Stomach (tissue), 19 donors: ENCODE measurements around the gene RNU1-3. TPM values are rescaled to one million over a fixed set of nuclear protein-coding genes. Genes with fewer than 3 reads are reported as not detected.
"Not testable (repeated sequence)": the region's sequence is repeated elsewhere in the genome, so short reads cannot be mapped to it uniquely, and the experiment has no call there.

Experiments
- DNase-seq, 2 donors: peaks; one replicate each; pipeline versions ENCODE4 v3.0.0 to v3.0.0-alpha.2; 2013 to 2019
- H3K27ac ChIP-seq, 5 donors: fragments of 200-600 bp in 4 of 5; sonication (generic) in 4 of 5; one replicate each; pipeline ENCODE4 v1.5.1; 2013 to 2019; ENCODE audit warnings: mild to moderate bottlenecking in 1 of 5, moderate library complexity in 1 of 5
- H3K27me3 ChIP-seq, 3 donors: fragments of 200-600 bp; sonication (generic); one replicate each; pipeline ENCODE4 v1.5.1; 2017 to 2019; ENCODE audit warnings: mixed run types in 1 of 3
- H3K36me3 ChIP-seq, 4 donors: fragments of 200-600 bp; sonication (generic); 1 replicate in 3 of 4; 2 replicates in 1 of 4; pipeline ENCODE4 v1.5.1; 2016 to 2019
- H3K4me1 ChIP-seq, 4 donors: fragments of 200-600 bp; sonication (generic); one replicate each; pipeline ENCODE4 v1.5.1; 2016 to 2019
- H3K4me3 ChIP-seq, 4 donors: fragments of 200-600 bp; sonication (generic) in 3 of 4; one replicate each; pipeline ENCODE4 v1.5.1; 2016 to 2019; ENCODE audit warnings: mild to moderate bottlenecking in 1 of 4
- H3K9me3 ChIP-seq, 4 donors: fragments of 200-600 bp; sonication (generic); one replicate each; pipeline ENCODE4 v1.5.1; 2016 to 2019
- WGBS, 5 donors: extraction: QIAGEN DNeasy Blood & Tissue Kit in 3 of 5; methylation state at CpG; one replicate each; pipeline versions ENCODE4 v1.1.5 to v1.1.7; 2013 to 2018; 5-methylcytosine and 5-hydroxymethylcytosine counted together
- intact Hi-C: fragments of 100-400 bp; cut with DNase I; formaldehyde crosslinking; loops from one replicate; pipeline ENCODE4 v1.15.1; 2023; ENCODE audit warnings: low total_unique reads
- long read RNA-seq, 10 donors: transcript quantifications; one replicate each; lab custom pipeline, GENCODE V29; 2026
- polyA plus RNA-seq, 3 donors: library from polyadenylated mRNA; stranded (reverse); fragments of 200-250 nt; gene quantifications; one replicate each; pipeline ENCODE4 v1.2.3, GENCODE V29; 2013
- total RNA-seq, 5 donors: library from RNA; depleted of rRNA; stranded (reverse); fragments of >200 nt; gene quantifications; one replicate each; pipeline versions ENCODE4 v1.1.0 to v1.2.3, GENCODE V29; 2014 to 2016
- TF ChIP-seq, protein P1 (sequence below), 7 experiments: fragments of 450-650 bp in 4 of 7; fragments of 200-600 bp in 3 of 7; sonication (generic) in 3 of 7; IDR thresholded peaks; one replicate each; pipeline ENCODE4 v1.5.1; 2016 to 2019; ENCODE audit warnings: antibody characterized with exemption in 7 of 7, control low read depth in 2 of 7, mild to moderate bottlenecking in 1 of 7
- donor health status: healthy with polysubstance abuse.
- donor health status: Bipolar disorder and iron deficiency.
- donor health status: healthy.

The RNU1-3 gene
- total RNA-seq (1,000 to 10,000 TPM in 1 of 5 donors, under 1 TPM in 4; under 0.01 to 9,966 (median under 0.01) TPM), polyA plus RNA-seq (not detected)
- long read RNA-seq, donor 1: 0 reads
- long read RNA-seq, donor 2, partial matches to known transcripts: 0 of 1 reads
- long read RNA-seq, donor 2, other reads (novel, unspliced or antisense): 0 of 1 reads
- long read RNA-seq, donor 3: 0 reads
- long read RNA-seq, donor 4: 0 reads
- long read RNA-seq, donor 5: 0 reads
- long read RNA-seq, donor 6: 0 reads
- long read RNA-seq, donor 7: 0 reads
- long read RNA-seq, donor 8: 0 reads
- long read RNA-seq, donor 9, partial matches to known transcripts: 0 of 1 reads
- long read RNA-seq, donor 9, other reads (novel, unspliced or antisense): 0 of 1 reads
- long read RNA-seq, donor 10: 0 reads

DNA sequence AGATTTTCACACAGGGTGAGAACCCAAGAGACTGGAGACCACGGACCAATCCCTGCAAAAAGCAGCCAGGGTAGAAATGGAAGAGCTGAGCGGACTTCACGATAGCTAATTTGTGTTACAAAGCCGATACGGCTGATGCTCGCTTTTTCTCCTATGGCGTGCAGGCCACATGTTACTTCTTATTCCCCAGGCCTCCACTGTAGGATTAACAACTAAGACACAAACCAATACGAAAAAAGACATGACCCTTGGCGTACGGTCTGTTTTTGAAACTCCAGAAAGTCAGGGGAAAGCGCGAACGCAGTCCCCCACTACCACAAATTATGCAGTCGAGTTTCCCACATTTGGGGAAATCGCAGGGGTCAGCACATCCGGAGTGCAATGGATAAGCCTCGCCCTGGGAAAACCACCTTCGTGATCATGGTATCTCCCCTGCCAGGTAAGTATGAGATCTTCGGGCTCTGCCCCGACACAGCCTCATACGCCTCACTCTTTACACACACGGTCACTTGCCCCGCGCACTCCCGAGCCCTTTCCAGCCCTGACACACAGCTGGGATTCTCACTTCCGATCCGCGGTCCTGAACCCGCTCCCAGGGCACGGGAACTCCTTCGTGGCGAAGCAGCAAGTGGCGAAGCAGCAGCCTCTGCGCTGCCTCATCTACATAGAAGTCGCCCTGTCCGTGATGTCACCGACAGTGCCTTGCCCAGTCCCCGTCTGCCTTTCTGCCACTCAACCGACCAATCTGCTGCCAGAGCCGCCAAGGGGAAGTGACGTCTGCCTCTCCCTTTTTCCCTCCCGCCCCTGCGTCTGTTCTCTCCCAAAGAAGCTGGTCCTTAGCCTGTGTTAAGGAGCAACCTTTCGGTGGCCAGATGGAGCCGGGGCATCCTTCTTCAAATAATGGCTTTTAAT, at the start of gene RNU1-3:
Gene RNU1-3 (minus strand): TSS at position 447 of the 912 bp plus-strand sequence.
- H3K27me3 ChIP-seq, H3K9me3 ChIP-seq, H3K27ac ChIP-seq, H3K4me1 ChIP-seq, intact Hi-C loops, DNase-seq, H3K36me3 ChIP-seq, H3K4me3 ChIP-seq: not testable (repeated sequence)
- WGBS, 5 donors: no CpG with 5 or more reads among the region's 45 CpGs

DNA sequence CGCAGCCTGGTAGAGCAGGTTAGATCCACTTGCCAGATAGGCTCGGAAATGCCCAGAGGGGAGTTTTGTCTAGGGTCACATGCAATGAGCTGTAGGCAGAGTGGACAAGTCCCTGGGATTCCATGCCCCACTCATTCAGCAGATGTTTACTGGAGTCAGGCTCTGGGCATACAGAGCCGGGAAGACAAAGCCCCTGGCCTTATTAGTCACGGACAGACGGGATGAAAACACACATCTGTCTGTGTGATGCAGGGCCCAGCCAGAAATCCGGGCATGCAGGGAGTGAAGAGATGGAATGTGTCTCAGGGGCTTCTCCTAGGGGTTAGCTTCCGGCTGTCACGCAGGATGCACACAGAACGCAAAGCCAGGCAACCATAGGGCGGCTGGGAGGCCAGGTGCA, 46.7 kb upstream of the RNU1-3 start:
- H3K27me3 ChIP-seq: peaks cover 0 to 24% (median 4%) of the 10 kb centered on the region in 3 donors
- DNase-seq, H3K4me3 ChIP-seq, intact Hi-C loops, H3K4me1 ChIP-seq, H3K27ac ChIP-seq, H3K36me3 ChIP-seq, H3K9me3 ChIP-seq: not testable (repeated sequence)
- WGBS, 5 donors: 68 to 77% (median 69%) methylated on average over 4 of the region's 10 CpGs

DNA sequence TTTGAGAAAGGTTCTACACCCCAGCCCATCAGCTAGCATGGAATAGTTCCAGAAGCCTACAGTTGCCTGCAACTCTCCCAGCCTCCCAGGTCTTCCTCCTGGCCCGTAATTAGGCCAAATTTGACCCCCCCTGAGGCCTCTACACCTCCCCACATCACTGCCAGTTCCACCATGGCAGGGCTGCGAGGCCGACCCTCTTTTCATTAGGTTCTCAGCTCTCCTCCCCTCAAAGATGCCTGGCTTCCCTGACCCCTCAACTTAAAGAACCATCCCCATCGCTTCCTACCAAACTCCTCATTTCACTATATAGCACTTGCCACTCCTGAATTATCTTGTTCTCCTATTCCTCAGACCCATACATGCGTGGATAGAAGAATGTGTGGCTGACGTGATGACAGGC, 46.2 kb upstream of the RNU1-3 start:
- H3K4me3 ChIP-seq, DNase-seq, H3K9me3 ChIP-seq, H3K27ac ChIP-seq, H3K4me1 ChIP-seq, H3K36me3 ChIP-seq, intact Hi-C loops: not testable (repeated sequence)
- H3K27me3 ChIP-seq: peaks cover 0 to 21% (median 5%) of the 10 kb centered on the region in 3 donors
- 88 to 100% (median 94%) methylated on average over 3 to 6 of the region's 6 CpGs for WGBS, 5 donors

DNA sequence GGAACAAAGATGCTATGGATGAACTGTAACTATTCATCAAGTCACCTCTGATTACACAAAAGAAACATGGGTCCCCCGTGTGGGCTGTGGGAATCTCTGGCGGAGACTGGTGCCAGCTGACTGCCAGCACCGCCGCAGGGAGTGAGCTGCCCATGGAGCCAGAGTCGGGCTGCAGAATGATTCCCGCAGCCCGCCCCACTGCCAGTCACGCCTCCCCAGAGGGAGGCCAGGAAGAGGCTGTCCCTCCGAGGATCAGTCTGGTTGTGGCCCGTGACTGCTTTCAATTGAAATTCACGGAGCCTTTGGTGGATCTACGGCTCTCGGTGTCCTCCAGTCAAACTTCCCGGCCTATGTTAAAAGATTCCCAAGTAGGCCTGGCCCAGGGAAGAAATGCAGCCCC, 45.8 kb upstream of the RNU1-3 start:
- H3K4me3 ChIP-seq, H3K36me3 ChIP-seq, H3K4me1 ChIP-seq, H3K9me3 ChIP-seq, H3K27ac ChIP-seq, intact Hi-C loops, DNase-seq: not testable (repeated sequence)
- H3K27me3 ChIP-seq: peaks cover 0 to 21% (median 7%) of the 10 kb centered on the region in 3 donors
- 74 to 85% (median 79%) methylated on average over 9 to 14 of the region's 14 CpGs for WGBS, 5 donors

DNA sequence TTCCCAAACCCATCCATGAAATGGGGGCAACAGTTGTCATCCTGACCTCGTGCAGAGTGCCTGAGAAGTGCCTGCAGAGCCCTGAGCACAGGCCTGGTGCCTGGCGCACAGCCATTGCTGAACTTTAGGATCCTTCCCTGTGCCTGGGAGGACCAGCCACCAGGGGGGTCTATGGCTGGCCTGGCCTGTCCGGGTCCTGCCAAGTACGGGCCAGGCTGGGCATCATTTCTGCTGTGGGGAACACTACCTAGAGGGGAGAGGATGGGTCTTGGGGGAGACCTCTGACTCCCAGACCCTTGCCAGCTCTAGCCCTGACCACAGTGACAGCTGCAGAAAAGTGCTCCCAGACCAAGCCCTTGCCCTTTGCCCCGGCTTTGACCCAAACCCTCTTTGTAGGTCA, 45.4 kb upstream of the RNU1-3 start:
- H3K9me3 ChIP-seq, DNase-seq, H3K36me3 ChIP-seq, intact Hi-C loops, H3K4me3 ChIP-seq, H3K4me1 ChIP-seq, H3K27ac ChIP-seq: not testable (repeated sequence)
- peaks cover 0 to 21% (median 5%) of the 10 kb centered on the region in 3 donors for H3K27me3 ChIP-seq
- 58 to 87% (median 74%) methylated on average over 1 to 4 of the region's 5 CpGs for WGBS, 5 donors

DNA sequence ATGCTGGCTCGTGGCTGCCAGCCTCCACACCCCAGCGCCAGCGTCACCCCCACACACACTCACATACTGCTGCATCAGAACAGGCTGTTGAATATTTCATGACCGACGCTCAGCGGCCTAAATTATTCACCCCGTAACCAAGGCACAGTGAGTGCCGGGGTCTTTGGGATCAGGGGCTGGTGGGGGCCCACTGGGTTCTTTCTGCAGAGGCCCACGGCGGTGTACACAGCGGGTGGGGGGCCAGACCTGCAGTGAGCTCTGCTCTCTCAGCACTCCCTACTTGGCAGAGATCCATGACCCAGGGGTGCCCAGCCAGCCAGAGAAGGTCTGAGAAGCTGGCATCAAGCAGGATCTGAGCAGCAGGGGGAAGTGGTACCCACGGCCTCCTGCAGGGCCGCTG, 43.9 kb upstream of the RNU1-3 start:
- H3K9me3 ChIP-seq, intact Hi-C loops, H3K27ac ChIP-seq, H3K4me3 ChIP-seq, H3K4me1 ChIP-seq, H3K36me3 ChIP-seq, DNase-seq: not testable (repeated sequence)
- WGBS, 5 donors: 60 to 83% (median 74%) methylated on average over 5 to 10 of the region's 13 CpGs
- peaks cover 0 to 14% (median 5%) of the 10 kb centered on the region in 3 donors for H3K27me3 ChIP-seq

DNA sequence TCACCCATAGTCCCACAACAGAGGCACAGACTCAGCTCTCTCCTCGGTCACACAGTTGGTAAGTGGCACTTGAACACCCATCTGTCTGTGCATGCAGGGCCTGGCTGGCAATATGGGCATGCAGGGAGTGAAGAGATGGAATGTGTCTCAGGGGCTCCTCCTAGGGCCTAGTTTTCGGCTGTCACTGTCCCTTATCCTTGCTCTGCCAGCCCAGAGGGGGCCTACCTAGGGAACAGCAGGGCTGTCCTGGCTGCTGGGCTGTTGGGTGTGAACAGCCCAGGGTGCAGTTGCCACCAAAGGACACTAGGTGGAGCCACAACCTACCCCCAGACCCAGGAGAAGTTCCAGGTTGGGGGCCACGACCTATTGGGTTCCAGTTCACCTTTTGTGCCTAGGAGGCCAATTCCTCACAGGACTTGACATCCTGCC, 42.9 kb upstream of the RNU1-3 start:
- DNase-seq: peak in 1 of 2 donors; percentile 47
- intact Hi-C loops: not testable (repeated sequence)

DNA sequence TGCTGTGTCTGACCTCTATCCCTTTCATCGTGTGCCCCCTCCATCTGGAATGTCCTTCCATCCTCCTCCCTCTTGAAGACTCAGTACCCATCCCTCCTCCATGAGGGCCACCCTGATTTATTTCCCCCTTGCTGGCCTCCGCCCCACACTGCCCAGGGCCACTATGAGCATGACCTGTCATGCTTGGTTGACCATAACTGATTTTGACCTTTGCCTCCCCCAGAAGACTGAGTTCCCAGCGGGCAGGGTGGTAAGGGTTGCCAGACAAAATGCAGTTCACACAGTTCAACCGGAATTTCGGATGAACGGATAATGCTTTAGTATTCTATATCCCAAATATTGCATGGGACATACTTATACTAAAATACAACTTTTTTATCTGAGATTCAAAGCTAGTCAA, 42.0 kb upstream of the RNU1-3 start:
- DNase-seq, H3K27ac ChIP-seq, H3K4me3 ChIP-seq, intact Hi-C loops, H3K4me1 ChIP-seq, H3K36me3 ChIP-seq, H3K9me3 ChIP-seq: not testable (repeated sequence)
- WGBS, 5 donors: no CpG with 5 or more reads among the region's 6 CpGs
- H3K27me3 ChIP-seq: peaks cover 0 to 14% (median 5%) of the 10 kb centered on the region in 3 donors

More for the DNA sequence above, 42.9 kb upstream of the RNU1-3 start:
- H3K36me3 ChIP-seq, H3K9me3 ChIP-seq, H3K4me3 ChIP-seq, H3K4me1 ChIP-seq, H3K27ac ChIP-seq: not testable (repeated sequence)
- TF ChIP-seq, protein P1, sequence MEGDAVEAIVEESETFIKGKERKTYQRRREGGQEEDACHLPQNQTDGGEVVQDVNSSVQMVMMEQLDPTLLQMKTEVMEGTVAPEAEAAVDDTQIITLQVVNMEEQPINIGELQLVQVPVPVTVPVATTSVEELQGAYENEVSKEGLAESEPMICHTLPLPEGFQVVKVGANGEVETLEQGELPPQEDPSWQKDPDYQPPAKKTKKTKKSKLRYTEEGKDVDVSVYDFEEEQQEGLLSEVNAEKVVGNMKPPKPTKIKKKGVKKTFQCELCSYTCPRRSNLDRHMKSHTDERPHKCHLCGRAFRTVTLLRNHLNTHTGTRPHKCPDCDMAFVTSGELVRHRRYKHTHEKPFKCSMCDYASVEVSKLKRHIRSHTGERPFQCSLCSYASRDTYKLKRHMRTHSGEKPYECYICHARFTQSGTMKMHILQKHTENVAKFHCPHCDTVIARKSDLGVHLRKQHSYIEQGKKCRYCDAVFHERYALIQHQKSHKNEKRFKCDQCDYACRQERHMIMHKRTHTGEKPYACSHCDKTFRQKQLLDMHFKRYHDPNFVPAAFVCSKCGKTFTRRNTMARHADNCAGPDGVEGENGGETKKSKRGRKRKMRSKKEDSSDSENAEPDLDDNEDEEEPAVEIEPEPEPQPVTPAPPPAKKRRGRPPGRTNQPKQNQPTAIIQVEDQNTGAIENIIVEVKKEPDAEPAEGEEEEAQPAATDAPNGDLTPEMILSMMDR (IDR thresholded peaks at IDR 0.05): peak in 3 of 7 experiments; percentile 33 to 63 (median 40)
- WGBS, 5 donors: 0 to 30% (median 25%) methylated on average over 1 to 3 of the region's 3 CpGs
- peaks cover 0 to 14% (median 5%) of the 10 kb centered on the region in 3 donors for H3K27me3 ChIP-seq
